NCI-H146 treated with DMSO at 0.1 percent for 48 hours (cell line): ENCODE measurements around the gene RAB8A.

Experiments
- DNase-seq: peaks from one replicate; lab custom pipeline; 2025; ENCODE audit not compliant: unreplicated experiment; lab: John Stamatoyannopoulos, UW

The RAB8A gene

GRCh38 chr19:16136185-16136999 is 24.7 kb downstream of the RAB8A start:
- DNase-seq = peak; percentile 30

- DNase-seq = no peak
Observed at GRCh38 chr19:16139752-16140151, 28.1 kb downstream of the RAB8A start.

GRCh38 chr19:16141043-16141442 is 29.4 kb downstream of the RAB8A start:
- DNase-seq = no peak

GRCh38 chr19:16142032-16142580 is 30.4 kb downstream of the RAB8A start:
- DNase-seq = no peak

GRCh38 chr19:16143399-16144215 is 31.9 kb downstream of the RAB8A start, which contains the start of gene HSH2D:
Gene HSH2D, plus strand, starts transcription at chr19:16143685. Its CDS starts 5,066 bp downstream, at chr19:16148751.
- peak; percentile 95 for DNase-seq

- DNase-seq = no peak
Observed at GRCh38 chr19:16144216-16144581, 32.5 kb downstream of the RAB8A start.

- no peak for DNase-seq
Observed at GRCh38 chr19:16146112-16146511, 34.4 kb downstream of the RAB8A start.

GRCh38 chr19:16148443-16149229 is 36.9 kb downstream of the RAB8A start:
- no peak for DNase-seq

GRCh38 chr19:16153582-16154336 is 42.1 kb downstream of the RAB8A start:
- no peak for DNase-seq

GRCh38 chr19:16154557-16154956 is 42.9 kb downstream of the RAB8A start:
- no peak for DNase-seq

- DNase-seq = no peak
Observed at GRCh38 chr19:16155128-16155527, 43.4 kb downstream of the RAB8A start.

- no peak for DNase-seq
Observed at GRCh38 chr19:16156904-16157303, 45.2 kb downstream of the RAB8A start.

GRCh38 chr19:16157601-16158000 is 45.9 kb downstream of the RAB8A start:
- DNase-seq = no peak

GRCh38 chr19:16159655-16160054 is 48.0 kb downstream of the RAB8A start:
- DNase-seq = no peak

- no peak for DNase-seq
Observed at GRCh38 chr19:16160445-16160942, 48.8 kb downstream of the RAB8A start.

- no peak for DNase-seq
Observed at GRCh38 chr19:16160943-16161560, 49.4 kb downstream of the RAB8A start.

- no peak for DNase-seq
Observed at GRCh38 chr19:16161840-16162239, 50.2 kb downstream of the RAB8A start.

- no peak for DNase-seq
Observed at GRCh38 chr19:16164222-16164890, 52.7 kb downstream of the RAB8A start.

GRCh38 chr19:16166417-16166816 is 54.7 kb downstream of the RAB8A start:
- no peak for DNase-seq
